ENCODE results near the gene CRYBG2. TPM values are rescaled to one million over a fixed set of nuclear protein-coding genes. Genes with fewer than 3 reads are reported as not detected.

Gene CRYBG2
- total RNA-seq, 4 donors from 2014 or later: 0.35 to 2.7 (median 0.50) TPM

- Histone ChIP-seq H3K4me3 (no peak overlapping the region), H3K4me1 (no peaks in the 10 kb centered on the region), H3K9me3 (no peaks in the 10 kb centered on the region), H3K27me3 (peaks cover 37% of the 10 kb centered on the region), H3K36me3 (no peaks in the 10 kb centered on the region), H3K27ac (no peak overlapping the region)
- 90 to 100% methylated on average over 1 to 2 of the region's 2 CpGs for WGBS, 2 donors (ENCODE audit: low coverage in 1 of 2)
- TF ChIP-seq CTCF (IDR thresholded peaks at IDR 0.05): no peak
- no peak for ATAC-seq
Measured at GRCh38 chr1:26350343-26350700, 3.6 kb downstream of the CRYBG2 start.

- Histone ChIP-seq H3K9me3 (no peaks in the 10 kb centered on the region), H3K36me3 (no peaks in the 10 kb centered on the region), H3K27me3 (peaks cover 37% of the 10 kb centered on the region), H3K4me1 (no peaks in the 10 kb centered on the region), H3K4me3 (no peak overlapping the region), H3K27ac (no peak overlapping the region)
- 75 to 85% methylated on average over 2 to 3 of the region's 5 CpGs for WGBS, 2 donors (ENCODE audit: low coverage in 1 of 2)
- ATAC-seq: no peak
- no peak for TF ChIP-seq CTCF (IDR thresholded peaks at IDR 0.05)
- no peak for TF ChIP-seq EP300 (IDR thresholded peaks at IDR 0.05)
- no peak for TF ChIP-seq POLR2AphosphoS5 (IDR thresholded peaks at IDR 0.05)
Measured at GRCh38 chr1:26349877-26350244, 4.1 kb downstream of the CRYBG2 start.

GRCh38 chr1:26349188-26349876, 4.6 kb downstream of the CRYBG2 start:
- Histone ChIP-seq H3K27me3 (peaks cover 36% of the 10 kb centered on the region), H3K4me3 (no peak overlapping the region), H3K9me3 (no peaks in the 10 kb centered on the region), H3K27ac (no peak overlapping the region), H3K36me3 (no peaks in the 10 kb centered on the region), H3K4me1 (no peaks in the 10 kb centered on the region)
- TF ChIP-seq EP300 (IDR thresholded peaks at IDR 0.05) (no peak), POLR2AphosphoS5 (IDR thresholded peaks at IDR 0.05) (no peak), POLR2A (IDR thresholded peaks at IDR 0.05) (no peak), CTCF (IDR thresholded peaks at IDR 0.05) (no peak)
- WGBS, 2 donors (ENCODE audit: low coverage in 1 of 2): 63 to 96% methylated on average over 5 of the region's 7 CpGs
- ATAC-seq: no peak

- ATAC-seq: no peak
- H3K36me3 ChIP-seq: no peaks in the 10 kb centered on the region
- 88% methylated on average over 2 of the region's 10 CpGs; no CpG with 5 or more reads in 1 of the 2 donors for WGBS, 2 donors (ENCODE audit: low coverage in 1 of 2)
- H3K4me1 ChIP-seq: no peaks in the 10 kb centered on the region
- H3K4me3 ChIP-seq: no peak overlapping the region
- TF ChIP-seq EP300 (IDR thresholded peaks at IDR 0.05) (no peak), POLR2A (IDR thresholded peaks at IDR 0.05) (no peak), POLR2AphosphoS5 (IDR thresholded peaks at IDR 0.05) (no peak), CTCF (IDR thresholded peaks at IDR 0.05) (no peak)
- H3K27me3 ChIP-seq: peaks cover 43% of the 10 kb centered on the region
- H3K9me3 ChIP-seq: no peaks in the 10 kb centered on the region
- no peak overlapping the region for H3K27ac ChIP-seq
Measured at GRCh38 chr1:26346274-26347033, 7.5 kb downstream of the CRYBG2 start.

GRCh38 chr1:26345718-26346117, 8.2 kb downstream of the CRYBG2 start:
- Histone ChIP-seq H3K27me3 (peaks cover 51% of the 10 kb centered on the region), H3K9me3 (no peaks in the 10 kb centered on the region), H3K4me1 (no peaks in the 10 kb centered on the region), H3K36me3 (no peaks in the 10 kb centered on the region), H3K27ac (no peak overlapping the region), H3K4me3 (no peak overlapping the region)
- no peak for TF ChIP-seq POLR2A (IDR thresholded peaks at IDR 0.05)
- no peak for TF ChIP-seq EP300 (IDR thresholded peaks at IDR 0.05)
- no CpG with 5 or more reads among the region's 15 CpGs for whole genome bisulfite sequencing, 2 donors (ENCODE audit: low coverage in 1 of 2)
- ATAC-seq: no peak

Measured in gastroesophageal sphincter (tissue), 4 donors.